Aorta (tissue), 5 donors: ENCODE results near the gene LENG9. TPM values are rescaled to one million over a fixed set of nuclear protein-coding genes. Genes with fewer than 3 reads are reported as not detected.

Experiments
- ATAC-seq: fragments of 200-7000 bp; cut with Tn5 transposase; one replicate; pipeline ENCODE4 v1.9.1; 2022; ENCODE audit warnings: moderate library complexity; ENCODE audit not compliant: low FRiP score
- DNase-seq, 2 donors: peaks; one replicate each; pipeline ENCODE4 v3.0.0-alpha.2; 2020
- H3K27ac ChIP-seq, 2 donors: one replicate each; pipeline ENCODE4 v1.5.1; 2013; ENCODE audit warnings: low read length in 2 of 2, mild to moderate bottlenecking in 2 of 2, moderate library complexity in 2 of 2, control low read depth in 1 of 2, inconsistent platforms in 1 of 2, low read depth in 1 of 2
- H3K27me3 ChIP-seq, 2 donors: one replicate each; pipeline ENCODE4 v1.6.1; 2013; ENCODE audit warnings: control low read depth in 1 of 2, low read length in 1 of 2, mild to moderate bottlenecking in 1 of 2, moderate library complexity in 1 of 2; ENCODE audit not compliant: insufficient read depth in 2 of 2, control insufficient read depth in 1 of 2
- H3K36me3 ChIP-seq, 2 donors: one replicate each; pipeline ENCODE4 v1.6.1; 2013; ENCODE audit warnings: control low read depth in 1 of 2, low read length in 1 of 2, mild to moderate bottlenecking in 1 of 2; ENCODE audit not compliant: insufficient read depth in 2 of 2, control insufficient read depth in 1 of 2
- H3K4me1 ChIP-seq, 2 donors: one replicate each; pipeline ENCODE4 v1.6.1; 2013; ENCODE audit warnings: low read length in 2 of 2, control low read depth in 1 of 2, mild to moderate bottlenecking in 1 of 2, moderate library complexity in 1 of 2; ENCODE audit not compliant: insufficient read depth in 2 of 2, control insufficient read depth in 1 of 2
- H3K4me3 ChIP-seq, 2 donors: one replicate each; pipeline ENCODE4 v1.5.1; 2013; ENCODE audit warnings: low read length in 2 of 2, control low read depth in 1 of 2, mild to moderate bottlenecking in 1 of 2
- H3K9me3 ChIP-seq: one replicate; pipeline ENCODE4 v1.6.1; 2013; ENCODE audit warnings: mild to moderate bottlenecking, low read length; ENCODE audit not compliant: control insufficient read depth
- WGBS, 2 donors: extraction: QIAGEN DNeasy Blood & Tissue Kit; methylation state at CpG; one replicate each; pipeline ENCODE4 v1.1.7; 2013; 5-methylcytosine and 5-hydroxymethylcytosine counted together
- intact Hi-C, 2 donors: fragments of 100-400 bp; cut with DNase I; formaldehyde crosslinking; loops; one replicate each; pipeline versions ENCODE4 v1.14.2 to v1.15.0; 2022
- polyA plus RNA-seq, 2 donors: library from polyadenylated mRNA; stranded (reverse); fragments of 200-250 nt; gene quantifications; one replicate each; pipeline ENCODE4 v1.2.3, GENCODE V29; 2013
- total RNA-seq, 2 donors: library from RNA; stranded (reverse); fragmentation: NEBNext Ultra II Directional; extraction: Animal tissue kit (Norgen Biotek cat#: 25700); gene quantifications; one replicate each; pipeline ENCODE4 v1.2.1, GENCODE V29; 2021
- donor health status: healthy with polysubstance abuse.
- donor health status: Bipolar disorder and iron deficiency.
- donor health status: DM: no; HTN: no; CAD: no.
- donor health status: DM: no; HTN: no; CAD: no.
- donor health status: DM: yes; HTN: yes; CAD: no.

The LENG9 gene
- total and polyA plus RNA-seq, 4 donors: 2.1 to 7.4 (median 6.0) TPM

GRCh38 chr19:54425382-54425723 is 38.2 kb downstream of the LENG9 start:
- H3K36me3 ChIP-seq: no peaks in the 10 kb centered on the region
- ATAC-seq (no peak), DNase-seq (peak in 1 of 2 donors; percentile 17)
- no peaks in the 10 kb centered on the region for H3K9me3 ChIP-seq
- 82 to 84% methylated on average over 5 of the region's 5 CpGs for WGBS, 2 donors
- no peak overlapping the region for H3K4me3 ChIP-seq
- intact Hi-C loops: no loop called here
- H3K27ac ChIP-seq: no peak overlapping the region
- H3K4me1 ChIP-seq: no peaks in the 10 kb centered on the region
- H3K27me3 ChIP-seq: no peaks in the 10 kb centered on the region

GRCh38 chr19:54424660-54425381 is 38.8 kb downstream of the LENG9 start:
- 90 to 92% methylated on average over 36 of the region's 36 CpGs for WGBS, 2 donors
- peak in 1 of 2 donors; percentile 55 for DNase-seq
- H3K4me1 ChIP-seq: no peaks in the 10 kb centered on the region
- H3K4me3 ChIP-seq: no peak overlapping the region
- H3K9me3 ChIP-seq: no peaks in the 10 kb centered on the region
- no peaks in the 10 kb centered on the region for H3K27me3 ChIP-seq
- H3K27ac ChIP-seq: no peak overlapping the region
- no peaks in the 10 kb centered on the region for H3K36me3 ChIP-seq
- no peak for ATAC-seq
- intact Hi-C loops: no loop called here

- 91 to 92% methylated on average over 14 of the region's 14 CpGs for WGBS, 2 donors
- ATAC-seq (no peak), DNase-seq (peak in 1 of 2 donors; percentile 67)
- intact Hi-C loops: no loop called here
- H3K27me3 ChIP-seq: no peaks in the 10 kb centered on the region
- no peak overlapping the region for H3K27ac ChIP-seq
- H3K36me3 ChIP-seq: no peaks in the 10 kb centered on the region
- no peak overlapping the region for H3K4me3 ChIP-seq
- H3K4me1 ChIP-seq: no peaks in the 10 kb centered on the region
- no peaks in the 10 kb centered on the region for H3K9me3 ChIP-seq
Observed at GRCh38 chr19:54424201-54424600, 39.4 kb downstream of the LENG9 start.

- Histone ChIP-seq H3K4me3 (no peak overlapping the region), H3K9me3 (no peaks in the 10 kb centered on the region), H3K4me1 (no peaks in the 10 kb centered on the region), H3K27ac (no peak overlapping the region), H3K27me3 (no peaks in the 10 kb centered on the region), H3K36me3 (no peaks in the 10 kb centered on the region)
- 91 to 92% methylated on average over 20 of the region's 20 CpGs for WGBS, 2 donors
- no peak for DNase-seq
- intact Hi-C loops: no loop called here
- no peak for ATAC-seq
Observed at GRCh38 chr19:54422136-54422535, 41.4 kb downstream of the LENG9 start.

GRCh38 chr19:54421521-54421920 is 42.1 kb downstream of the LENG9 start:
- DNase-seq: no peak
- intact Hi-C loops: no loop called here
- Histone ChIP-seq H3K4me1 (no peaks in the 10 kb centered on the region), H3K27ac (no peak overlapping the region), H3K27me3 (no peaks in the 10 kb centered on the region), H3K9me3 (no peaks in the 10 kb centered on the region), H3K4me3 (no peak overlapping the region), H3K36me3 (no peaks in the 10 kb centered on the region)
- 86 to 91% methylated on average over 7 of the region's 7 CpGs for WGBS, 2 donors
- no peak for ATAC-seq

GRCh38 chr19:54421169-54421516 is 42.4 kb downstream of the LENG9 start:
- H3K4me1 ChIP-seq: no peaks in the 10 kb centered on the region
- intact Hi-C loops: no loop called here
- no peak overlapping the region for H3K4me3 ChIP-seq
- no peaks in the 10 kb centered on the region for H3K36me3 ChIP-seq
- no peak overlapping the region for H3K27ac ChIP-seq
- 22 to 24% methylated on average over 6 to 9 of the region's 9 CpGs for WGBS, 2 donors
- H3K27me3 ChIP-seq: no peaks in the 10 kb centered on the region
- no peak for ATAC-seq
- DNase-seq: no peak
- H3K9me3 ChIP-seq: no peaks in the 10 kb centered on the region

- Histone ChIP-seq H3K4me3 (no peak overlapping the region), H3K4me1 (no peaks in the 10 kb centered on the region), H3K9me3 (no peaks in the 10 kb centered on the region), H3K27ac (no peak overlapping the region), H3K36me3 (no peaks in the 10 kb centered on the region), H3K27me3 (no peaks in the 10 kb centered on the region)
- ATAC-seq (peak; percentile 38), DNase-seq (no peak)
- WGBS, 2 donors: 4 to 6% methylated on average over 35 to 37 of the region's 37 CpGs
- intact Hi-C loops: no loop called here
Observed at GRCh38 chr19:54420383-54421168, 43.0 kb downstream of the LENG9 start.

- no peak for DNase-seq
- no peaks in the 10 kb centered on the region for H3K9me3 ChIP-seq
- no peak overlapping the region for H3K27ac ChIP-seq
- no peak for ATAC-seq
- H3K36me3 ChIP-seq: no peaks in the 10 kb centered on the region
- H3K4me3 ChIP-seq: no peak overlapping the region
- H3K27me3 ChIP-seq: no peaks in the 10 kb centered on the region
- no peaks in the 10 kb centered on the region for H3K4me1 ChIP-seq
- intact Hi-C loops: no loop called here
- 30 to 32% methylated on average over 9 to 10 of the region's 10 CpGs for WGBS, 2 donors
Observed at GRCh38 chr19:54420068-54420382, 43.6 kb downstream of the LENG9 start.
